ENCODE results near the gene HOGA1. TPM values are rescaled to one million over a fixed set of nuclear protein-coding genes. Genes with fewer than 3 reads are reported as not detected.
A peak's percentile ranks its signal among the peaks of the same experiment; 100 is the strongest.

HOGA1 gene
- total RNA-seq (2014; rRNA removed; shearing (Covaris generic)): 8.0 and 8.1 TPM in 2 replicates

DNA sequence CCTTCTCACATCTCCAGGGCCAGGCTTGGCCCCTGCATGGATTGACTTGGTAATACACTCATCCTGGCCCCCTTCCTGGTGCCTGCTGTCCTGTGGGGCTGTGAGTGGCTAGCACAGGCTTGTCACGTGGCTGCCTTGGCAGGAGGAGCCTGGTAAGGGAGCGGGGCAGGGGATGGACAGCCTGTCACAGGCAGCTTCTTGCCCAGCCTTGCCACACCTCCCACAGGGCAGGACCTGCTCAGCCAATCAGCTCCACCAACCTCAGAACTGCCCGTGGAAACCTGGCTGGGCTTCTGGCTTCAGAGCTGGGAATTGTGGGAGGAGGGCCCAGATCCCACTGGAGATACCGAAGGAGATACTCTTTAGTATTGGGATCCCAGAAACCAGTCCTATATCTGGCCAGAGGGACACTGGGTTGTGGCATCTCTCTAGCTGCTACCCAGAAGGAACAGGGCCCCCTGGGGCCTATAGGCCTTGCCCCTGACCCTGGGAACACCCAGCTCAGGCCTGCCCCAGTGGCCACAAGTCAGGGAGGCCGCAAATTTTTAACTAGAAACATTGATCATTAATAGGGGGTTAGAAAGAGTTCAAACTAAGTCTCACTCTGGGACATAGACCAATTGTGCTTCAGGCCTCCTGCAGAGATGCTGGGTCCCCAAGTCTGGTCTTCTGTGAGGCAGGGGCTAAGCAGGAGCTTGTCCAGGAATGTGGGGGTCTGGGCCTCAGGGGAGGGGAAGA is at the start of gene HOGA1:
TSS of gene HOGA1 (plus strand) at position 330 of the 738 bp plus-strand sequence. CDS start at position 645, 315 bp downstream.
- in situ Hi-C loops (cut with HindIII; ENCODE audit: low sequenced_read_pairs): no loop called here
- peak; percentile 100 for DNase-seq (ENCODE audit: low spot score)

DNA sequence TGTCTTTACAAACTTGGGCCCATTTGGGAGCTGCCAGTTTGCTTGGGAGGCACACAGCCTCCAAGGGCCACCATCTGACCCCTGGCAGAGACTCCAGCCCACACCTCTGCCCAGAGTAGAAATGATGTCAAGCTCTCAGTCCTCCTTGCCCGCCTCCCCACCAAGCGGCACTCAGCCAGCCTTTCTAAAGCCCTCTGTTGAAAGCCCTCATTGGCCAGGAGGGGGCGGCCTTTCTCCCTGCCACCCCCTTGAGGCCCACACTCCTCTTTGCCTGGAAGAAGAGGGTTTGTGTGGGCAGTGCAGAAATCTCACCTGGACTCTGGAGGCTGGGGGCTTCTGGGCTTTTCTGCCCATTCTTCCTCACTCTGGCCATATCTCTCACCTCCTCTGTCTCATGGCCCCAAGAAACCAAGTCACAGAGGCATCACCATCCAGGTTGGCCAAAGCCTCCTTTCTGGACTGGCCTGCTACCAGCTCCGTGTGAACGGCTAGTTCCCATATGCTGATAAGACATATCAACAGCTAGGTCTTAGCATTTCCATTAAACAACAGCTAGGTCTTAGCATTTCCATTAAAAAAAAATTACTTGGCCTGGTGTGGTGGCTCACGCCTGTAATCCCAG is 49.3 kb upstream of the HOGA1 start:
- peak; percentile 37 for DNase-seq (ENCODE audit: low spot score)
- in situ Hi-C loops (cut with HindIII; ENCODE audit: low sequenced_read_pairs): no loop called here

GRCh38 chr10:97537186-97537869 is 46.9 kb upstream of the HOGA1 start:
- DNase-seq (ENCODE audit: low spot score): no peak
- in situ Hi-C loops (cut with HindIII; ENCODE audit: low sequenced_read_pairs): no loop called here

DNA sequence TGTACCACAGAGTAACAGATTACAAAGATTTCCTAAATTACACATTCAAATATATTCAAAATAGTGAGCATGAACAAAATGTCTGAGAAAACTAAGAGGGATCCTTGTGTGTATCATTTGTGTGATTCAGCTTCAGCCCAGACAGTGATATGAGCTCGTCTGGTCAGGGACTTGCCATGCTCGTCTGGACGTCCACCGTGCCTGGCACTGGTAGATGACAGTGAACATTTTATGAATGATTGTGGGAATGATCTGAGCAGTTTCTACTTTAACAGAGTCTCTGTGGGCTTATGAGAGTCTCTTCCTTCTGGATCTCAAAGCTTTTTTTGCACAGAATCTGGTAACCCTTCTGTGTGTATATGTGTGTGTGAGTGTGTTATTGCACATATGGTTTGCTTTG is 45.8 kb upstream of the HOGA1 start:
- no peak for DNase-seq (ENCODE audit: low spot score)
- in situ Hi-C loops (cut with HindIII; ENCODE audit: low sequenced_read_pairs): no loop called here

DNA sequence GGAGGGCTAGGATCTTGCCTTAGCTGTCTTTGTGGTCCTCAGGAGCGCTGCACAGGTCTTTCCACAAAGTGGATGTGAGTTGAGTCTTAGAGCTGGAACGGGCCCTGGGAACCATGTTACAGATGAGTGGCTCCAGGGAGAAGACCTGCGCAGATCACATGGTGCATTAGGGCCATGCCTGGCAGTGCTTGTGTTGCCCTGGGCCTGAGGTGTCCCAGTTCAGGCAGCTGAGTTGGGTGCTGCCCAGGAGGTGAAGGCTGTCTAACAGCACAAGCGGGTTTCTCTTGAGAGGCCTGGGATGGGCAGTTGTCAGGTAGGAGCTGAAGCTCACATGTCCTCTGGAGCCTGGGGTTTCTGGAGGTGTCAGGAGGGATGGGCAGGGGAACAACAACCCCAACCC is 45.4 kb upstream of the HOGA1 start:
- no peak for DNase-seq (ENCODE audit: low spot score)
- in situ Hi-C loops (cut with HindIII; ENCODE audit: low sequenced_read_pairs): no loop called here

DNA sequence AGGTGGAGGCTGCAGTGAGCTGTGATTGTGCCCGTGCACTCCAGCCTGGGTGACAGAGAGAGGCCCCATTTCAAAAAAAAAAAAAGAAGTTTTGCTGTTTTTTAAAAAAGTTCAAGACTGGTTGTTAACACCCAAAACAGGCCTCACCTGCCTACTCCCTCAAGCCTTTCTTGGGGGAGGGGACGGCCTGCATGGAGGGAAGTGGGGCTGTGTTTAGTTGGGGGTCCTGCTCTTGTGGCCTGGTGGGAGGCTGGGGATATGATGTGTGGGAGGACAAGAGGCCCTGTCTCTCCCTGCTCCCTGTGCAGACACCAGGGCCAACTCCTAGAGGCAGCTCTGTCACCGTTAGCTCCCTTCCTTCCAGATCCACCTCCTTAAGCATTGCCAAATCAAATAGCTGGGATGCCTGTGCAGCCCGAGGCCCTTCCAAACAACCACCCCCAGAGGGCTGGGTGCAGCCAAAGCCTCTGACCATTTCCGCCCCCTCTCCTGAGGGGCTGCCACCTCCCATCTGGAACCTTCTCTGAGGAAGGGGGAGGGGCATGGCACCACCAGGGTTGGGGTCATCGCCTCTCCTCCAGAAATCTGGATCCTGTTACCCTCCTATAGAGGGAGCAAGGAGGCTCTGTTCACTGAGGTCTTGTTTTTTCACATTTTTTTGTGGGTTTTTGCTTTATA is 44.5 kb upstream of the HOGA1 start:
- in situ Hi-C loops (cut with HindIII; ENCODE audit: low sequenced_read_pairs): no loop called here
- DNase-seq (ENCODE audit: low spot score): no peak

GRCh38 chr10:97540669-97541500 is 43.3 kb upstream of the HOGA1 start:
- peak; percentile 47 for DNase-seq (ENCODE audit: low spot score)
- in situ Hi-C loops (cut with HindIII; ENCODE audit: low sequenced_read_pairs): no loop called here

- peak; percentile 41 for DNase-seq (ENCODE audit: low spot score)
- in situ Hi-C loops (cut with HindIII; ENCODE audit: low sequenced_read_pairs): no loop called here
Observed at GRCh38 chr10:97542169-97543024, 41.8 kb upstream of the HOGA1 start.

GRCh38 chr10:97543025-97543546 is 41.1 kb upstream of the HOGA1 start:
- in situ Hi-C loops (cut with HindIII; ENCODE audit: low sequenced_read_pairs): no loop called here
- no peak for DNase-seq (ENCODE audit: low spot score)

DNA sequence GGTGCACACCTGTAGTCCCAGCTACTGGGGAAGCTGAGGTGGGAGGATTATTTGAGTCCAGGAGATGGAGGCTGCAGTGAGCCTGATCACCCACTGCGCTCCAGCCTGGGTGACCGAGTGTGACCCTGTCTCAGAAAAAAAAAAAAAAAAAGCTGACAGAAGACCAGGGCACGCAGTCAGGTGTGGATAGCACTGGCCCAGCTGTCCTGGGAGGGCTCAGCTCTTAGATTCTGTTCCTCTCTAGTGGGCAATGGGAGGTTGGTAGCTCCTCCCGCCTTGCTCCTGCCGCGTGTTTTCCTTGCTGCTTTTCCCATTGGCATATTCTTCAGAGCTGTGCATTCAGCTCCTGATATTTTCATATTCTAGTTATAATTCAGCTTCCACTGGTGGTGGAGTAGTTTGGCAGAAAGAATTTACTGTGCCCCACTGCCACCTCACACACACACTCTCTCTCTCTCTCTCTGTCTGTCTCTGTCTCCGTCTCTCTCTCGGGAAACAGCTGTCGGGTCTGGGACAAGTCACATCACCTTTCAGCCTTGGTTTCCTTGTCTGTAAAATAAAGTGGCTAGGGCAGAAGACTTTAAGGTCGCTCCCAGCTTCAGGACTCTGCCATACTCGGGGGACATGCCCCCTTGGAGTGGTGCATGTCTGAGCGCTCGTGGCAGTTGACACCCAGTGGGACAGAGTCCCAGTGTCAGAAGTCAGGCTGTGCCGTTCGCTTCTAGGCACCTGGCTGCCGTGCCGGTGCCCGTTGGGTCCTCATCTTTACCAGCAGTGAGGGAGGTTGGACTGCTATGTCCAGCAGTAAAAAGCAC is 37.5 kb upstream of the HOGA1 start:
- no peak for DNase-seq (ENCODE audit: low spot score)
- in situ Hi-C loops (cut with HindIII; ENCODE audit: low sequenced_read_pairs): no loop called here

DNA sequence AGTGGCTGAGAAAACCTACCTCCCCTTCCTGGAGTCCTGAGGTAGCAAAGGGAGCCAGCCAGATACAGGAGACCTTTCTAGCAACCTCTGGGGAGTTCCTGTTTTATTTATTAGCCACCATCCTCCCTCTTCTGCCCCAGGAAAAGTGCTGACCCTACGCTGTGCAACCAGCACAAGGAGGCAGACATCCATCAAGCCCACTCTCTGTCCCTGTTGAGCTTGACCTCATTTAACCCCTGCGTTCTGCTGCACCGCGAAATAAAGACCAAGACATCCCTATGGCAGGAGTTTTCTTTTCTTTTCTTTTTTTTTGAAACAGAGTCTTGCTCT is 37.0 kb upstream of the HOGA1 start:
- no peak for DNase-seq (ENCODE audit: low spot score)
- in situ Hi-C loops (cut with HindIII; ENCODE audit: low sequenced_read_pairs): no loop called here

DNA sequence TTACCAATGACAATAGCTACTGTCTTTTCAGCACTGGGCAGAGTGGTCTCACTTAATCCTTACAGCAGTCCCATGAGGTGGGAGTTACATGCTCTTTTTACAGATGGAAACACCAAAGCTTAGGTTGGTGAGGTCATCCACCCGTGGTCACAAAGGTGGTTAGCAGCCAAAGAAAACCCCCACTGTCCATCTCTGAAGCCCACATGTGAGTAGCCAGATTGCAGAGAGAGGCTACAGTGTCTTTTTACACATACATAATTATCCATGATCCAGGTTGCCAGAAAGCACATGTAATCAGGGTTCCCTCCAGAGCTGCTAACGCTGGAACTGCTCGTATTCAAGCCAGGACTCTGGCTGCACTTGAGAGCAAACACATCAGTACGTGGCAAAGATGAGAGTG is 36.2 kb upstream of the HOGA1 start:
- DNase-seq (ENCODE audit: low spot score): no peak
- in situ Hi-C loops (cut with HindIII; ENCODE audit: low sequenced_read_pairs): no loop called here

GRCh38 chr10:97548828-97549455 is 35.2 kb upstream of the HOGA1 start:
- no peak for DNase-seq (ENCODE audit: low spot score)
- in situ Hi-C loops (cut with HindIII; ENCODE audit: low sequenced_read_pairs): no loop called here

DNA sequence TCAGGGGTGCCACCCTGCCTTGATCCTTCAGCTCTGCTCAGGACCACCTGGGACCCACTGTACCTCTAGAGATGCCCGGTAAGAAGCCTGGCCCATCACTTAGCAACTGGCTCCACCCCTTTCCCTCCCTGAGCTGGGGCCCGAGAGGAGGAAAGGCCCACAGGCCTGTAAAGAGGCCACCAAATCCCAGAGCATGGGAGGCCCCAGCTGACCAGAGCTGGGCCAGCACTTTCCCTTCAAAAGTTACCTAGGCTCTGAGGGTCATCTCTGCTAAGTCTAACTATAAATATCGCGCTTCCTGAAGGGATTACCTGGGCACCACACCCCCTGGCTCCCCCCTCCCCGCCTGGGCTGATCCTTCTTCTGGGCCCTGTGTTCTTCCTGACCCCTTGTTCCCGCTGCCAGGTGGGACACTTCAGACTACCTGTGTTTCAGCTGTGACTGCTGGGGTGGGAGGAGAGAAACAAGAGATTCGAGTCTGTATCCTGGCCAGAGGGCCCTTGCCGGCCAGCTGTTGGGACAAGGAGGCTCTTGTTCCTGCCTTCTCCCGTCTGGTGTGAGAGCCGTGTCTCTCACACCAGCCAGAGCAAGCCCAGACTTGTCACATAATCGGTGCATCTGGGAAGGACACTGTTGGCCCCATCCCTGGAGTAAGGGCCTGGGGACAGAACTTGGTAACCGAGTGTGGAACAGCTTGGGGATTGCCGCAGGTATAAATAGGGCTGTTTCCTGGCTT is 34.4 kb upstream of the HOGA1 start:
- no peak for DNase-seq (ENCODE audit: low spot score)
- in situ Hi-C loops (cut with HindIII; ENCODE audit: low sequenced_read_pairs): no loop called here

DNA sequence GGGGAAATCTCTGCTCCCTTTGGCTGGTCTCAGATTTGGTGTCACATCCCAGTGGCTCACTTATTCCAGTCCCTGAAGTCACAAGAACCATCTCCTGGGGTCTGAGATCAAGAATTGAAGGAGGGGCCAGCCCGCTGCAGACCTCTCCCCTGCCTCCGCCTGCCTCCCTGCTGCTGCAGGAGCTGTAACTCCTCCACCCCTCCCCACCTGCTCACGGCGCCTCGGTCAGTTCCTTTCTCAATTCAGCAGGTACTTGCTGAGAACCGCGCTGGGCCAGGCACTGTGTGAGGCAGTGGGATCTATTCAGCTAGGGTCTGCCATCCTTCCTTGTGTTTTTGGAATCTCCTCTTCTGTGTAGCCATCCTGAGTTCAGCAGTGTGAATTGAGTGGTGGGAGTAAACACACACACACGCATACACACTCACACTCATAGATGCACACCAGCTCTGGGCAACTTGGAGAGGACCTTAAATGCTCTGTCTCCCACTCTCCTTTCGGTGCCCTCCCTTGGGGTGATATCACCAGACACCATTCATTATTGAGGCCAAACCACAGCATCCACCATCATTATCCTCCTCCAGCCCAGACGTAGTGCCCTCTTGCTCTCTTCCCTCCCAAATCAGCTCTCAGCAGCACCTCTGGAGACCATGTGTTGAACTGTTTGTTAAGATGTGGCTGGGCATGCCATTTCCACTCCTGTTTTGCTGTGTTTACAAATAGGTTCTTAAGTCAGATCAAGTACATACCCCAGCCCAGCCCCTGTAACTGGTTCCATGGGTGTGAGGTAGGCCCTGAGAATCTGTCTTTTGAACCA is 33.6 kb upstream of the HOGA1 start:
- DNase-seq (ENCODE audit: low spot score): no peak
- in situ Hi-C loops (cut with HindIII; ENCODE audit: low sequenced_read_pairs): no loop called here
